DMS79 treated with DMSO at 0.1 percent for 48 hours (cell line): Measurements from ENCODE around the gene STXBP5L.
"Not testable (repeated sequence)": the region's sequence is repeated elsewhere in the genome, so short reads cannot be mapped to it uniquely, and the experiment has no call there.

ENCODE experiments used
- DNase-seq: peaks from one replicate; lab custom pipeline; 2025; lab: John Stamatoyannopoulos, UW

STXBP5L gene

GRCh38 chr3:120908030-120908794 lies at the start of gene STXBP5L:
STXBP5L (plus strand) TSS chr3:120908205; CDS start chr3:120909579, 1,374 bp downstream.
- peak; percentile 68 for DNase-seq

DNA sequence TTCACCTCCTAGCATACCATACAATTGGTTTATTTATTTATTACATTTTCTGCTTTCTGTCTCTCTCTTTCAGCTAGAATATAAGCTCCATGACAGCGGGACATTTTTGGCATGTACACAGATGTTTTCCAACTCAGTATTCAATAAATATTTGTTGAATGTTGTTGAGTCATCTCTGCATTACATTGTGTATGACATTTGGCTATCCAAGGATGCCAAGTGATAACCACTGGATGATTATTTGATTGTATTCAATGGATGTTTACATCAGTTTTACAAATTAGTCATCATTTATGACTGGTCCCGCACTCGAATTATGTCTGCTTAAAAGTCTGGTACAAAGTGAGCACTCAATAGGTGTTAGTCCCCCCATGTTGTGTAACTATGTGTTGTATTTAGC lies 49.5 kb upstream of the STXBP5L start:
- DNase-seq: no peak

GRCh38 chr3:120864541-120864940 lies 43.5 kb upstream of the STXBP5L start:
- DNase-seq: no peak

- no peak for DNase-seq
These were observed 32.5 kb upstream of the STXBP5L start for GRCh38 chr3:120875507-120875906.

- DNase-seq: no peak
These were observed 32.0 kb upstream of the STXBP5L start for GRCh38 chr3:120875989-120876388.

- no peak for DNase-seq
These were observed 28.6 kb upstream of the STXBP5L start for GRCh38 chr3:120879411-120879810.

DNA sequence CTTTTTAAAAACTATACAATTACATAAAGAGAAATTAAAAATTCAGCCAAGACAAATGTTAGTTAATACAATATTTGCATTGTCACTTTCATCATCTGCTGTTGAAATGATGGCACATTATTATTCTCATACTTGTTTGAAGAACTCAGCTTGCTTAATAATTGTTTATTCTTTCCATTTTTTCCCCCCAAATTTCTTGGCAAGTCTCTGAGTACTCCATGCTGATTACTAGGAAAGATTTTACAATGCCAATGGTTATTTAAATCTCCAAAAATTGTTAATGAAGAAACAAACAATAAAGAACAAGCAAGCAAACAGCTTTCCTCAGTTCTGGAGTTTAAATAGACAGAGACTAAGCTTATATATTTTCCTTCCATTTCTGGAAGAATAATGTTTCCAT lies 15.1 kb upstream of the STXBP5L start:
- no peak for DNase-seq

DNA sequence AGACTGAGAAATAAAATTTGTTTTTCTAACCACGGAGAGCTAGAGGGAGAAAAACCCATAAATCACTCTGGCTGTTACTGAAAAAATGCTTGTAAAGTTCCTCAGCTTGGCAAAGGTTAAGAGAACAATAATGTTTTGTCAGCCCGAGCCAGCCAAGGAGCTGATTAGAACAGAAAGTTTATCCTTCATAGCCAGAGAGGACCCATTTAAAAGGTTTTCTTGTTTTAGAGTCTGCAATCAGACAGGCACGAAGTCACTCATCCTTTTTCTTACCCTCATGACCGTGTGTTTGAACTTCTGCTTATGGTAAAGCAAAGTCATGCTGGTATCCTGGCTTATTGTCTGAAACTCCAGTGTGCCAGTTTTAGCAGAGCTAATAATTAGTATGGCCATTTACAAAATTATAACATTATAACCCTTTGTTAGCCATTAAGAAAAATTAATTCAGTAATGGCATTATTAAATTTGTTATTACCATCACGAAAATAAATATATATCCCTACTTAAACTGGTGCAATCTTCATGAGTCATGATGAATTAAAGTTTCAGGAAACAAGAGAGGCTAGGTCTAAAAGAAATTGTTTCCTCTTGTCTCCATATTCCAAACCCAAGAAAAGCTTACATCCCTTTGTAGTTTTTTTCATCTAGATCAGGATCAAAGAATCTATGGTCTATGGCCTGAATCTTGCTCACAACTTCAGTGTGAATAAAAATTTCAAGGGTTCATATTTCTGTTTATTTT lies 13.5 kb upstream of the STXBP5L start:
- no peak for DNase-seq

DNA sequence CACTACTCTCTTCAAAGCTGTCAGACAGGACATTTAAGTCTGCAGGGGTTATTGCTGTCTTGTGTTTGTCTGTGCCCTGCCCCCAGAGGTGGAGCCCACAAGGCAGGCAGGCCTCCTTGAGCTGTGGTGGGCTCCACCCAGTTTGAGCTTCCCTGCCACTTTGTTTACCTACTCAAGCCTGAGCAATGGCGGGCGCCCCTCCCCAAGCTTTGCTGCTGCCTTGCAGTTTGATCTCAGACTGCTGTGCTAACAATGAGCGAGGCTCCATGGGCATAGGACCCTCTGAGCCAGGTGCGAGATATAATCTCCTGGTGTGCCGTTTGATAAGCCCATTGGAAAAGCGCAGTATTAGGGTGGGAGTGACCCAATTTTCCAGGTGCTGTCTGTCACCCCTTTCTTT lies 6.3 kb upstream of the STXBP5L start:
- not testable (repeated sequence) for DNase-seq

GRCh38 chr3:120903221-120903620 lies 4.8 kb upstream of the STXBP5L start:
- DNase-seq: no peak

- peak; percentile 99 for DNase-seq
These were observed 361 bp upstream of the STXBP5L start for GRCh38 chr3:120907659-120908029.

GRCh38 chr3:120908795-120909601 lies 993 bp downstream of the STXBP5L start:
- DNase-seq: peak; percentile 48

DNA sequence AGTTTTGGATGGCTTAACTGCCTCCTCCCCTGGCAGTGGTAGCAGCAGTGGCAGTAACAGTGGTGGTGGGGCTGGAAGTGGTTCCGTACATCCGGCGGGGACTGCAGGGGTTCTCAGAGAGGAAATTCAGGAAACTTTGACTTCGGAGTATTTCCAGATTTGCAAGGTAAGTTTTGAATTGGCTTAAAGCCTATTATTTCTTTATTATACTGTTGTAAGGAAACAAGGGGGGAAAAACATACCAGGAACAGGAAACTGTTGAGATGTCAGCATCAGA lies 1.5 kb downstream of the STXBP5L start:
- DNase-seq: peak; percentile 73

- DNase-seq: no peak
These were observed 18.1 kb downstream of the STXBP5L start for GRCh38 chr3:120926146-120926545.

- no peak for DNase-seq
These were observed 21.0 kb downstream of the STXBP5L start for GRCh38 chr3:120928991-120929390.

DNA sequence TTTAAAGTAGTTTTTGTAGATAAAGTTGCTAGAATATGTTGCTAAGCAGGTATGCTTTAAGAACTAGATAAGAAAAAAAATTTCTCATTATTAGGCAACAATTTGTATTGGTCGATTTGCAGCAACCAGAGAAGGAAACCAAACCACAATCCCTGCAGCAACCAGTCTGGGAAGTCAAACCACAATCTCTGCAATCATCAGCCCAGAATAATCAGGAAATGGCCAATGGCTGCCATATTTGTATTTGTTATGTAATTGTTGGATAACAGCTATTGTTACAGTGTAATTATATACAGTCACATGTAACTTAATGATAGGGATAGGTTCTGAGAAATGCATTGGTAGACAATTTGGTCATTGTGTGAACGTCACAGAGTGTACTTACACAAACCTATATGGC lies 23.6 kb downstream of the STXBP5L start:
- no peak for DNase-seq

DNA sequence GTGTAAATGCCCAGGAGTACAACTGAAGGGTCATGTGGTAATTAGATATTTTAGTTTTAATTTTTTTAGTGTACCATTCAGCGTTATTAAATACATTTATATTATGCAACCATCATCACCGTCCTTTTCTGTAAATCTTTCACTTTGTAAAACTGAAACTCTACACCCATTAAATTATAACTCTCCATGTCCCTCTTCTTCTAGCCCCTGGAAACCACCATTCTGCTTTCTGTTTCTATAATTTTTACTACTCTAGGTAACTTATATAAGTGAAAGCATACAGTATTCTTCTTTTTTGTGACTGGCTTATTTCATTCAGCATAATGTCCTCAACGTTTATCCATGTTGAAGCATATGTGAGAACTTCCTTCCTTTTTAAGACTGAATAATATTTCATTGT lies 48.1 kb downstream of the STXBP5L start:
- no peak for DNase-seq

GRCh38 chr3:120982608-120983320 lies 74.8 kb downstream of the STXBP5L start:
- no peak for DNase-seq

DNA sequence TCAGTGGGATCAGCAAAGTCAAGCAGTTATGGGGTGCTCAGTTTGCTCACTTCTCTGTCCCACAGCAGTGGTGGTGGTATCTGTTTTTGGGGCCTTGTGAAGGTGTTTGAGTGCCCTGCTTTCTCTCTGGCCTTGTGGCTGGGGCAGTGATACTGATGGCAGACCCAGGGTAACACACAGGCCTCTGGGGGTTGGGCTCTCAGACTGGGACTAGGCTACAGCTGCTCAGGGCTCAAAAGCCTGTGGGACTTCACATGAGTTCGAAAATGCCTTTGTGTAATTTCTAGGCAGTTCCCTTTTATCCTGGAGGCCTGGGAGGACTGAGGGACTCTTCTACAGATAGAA lies 75.3 kb downstream of the STXBP5L start:
- DNase-seq: no peak

- DNase-seq: no peak
These were observed 75.8 kb downstream of the STXBP5L start for GRCh38 chr3:120983841-120984240.

- DNase-seq: no peak
These were observed 77.2 kb downstream of the STXBP5L start for GRCh38 chr3:120985242-120985641.

DNA sequence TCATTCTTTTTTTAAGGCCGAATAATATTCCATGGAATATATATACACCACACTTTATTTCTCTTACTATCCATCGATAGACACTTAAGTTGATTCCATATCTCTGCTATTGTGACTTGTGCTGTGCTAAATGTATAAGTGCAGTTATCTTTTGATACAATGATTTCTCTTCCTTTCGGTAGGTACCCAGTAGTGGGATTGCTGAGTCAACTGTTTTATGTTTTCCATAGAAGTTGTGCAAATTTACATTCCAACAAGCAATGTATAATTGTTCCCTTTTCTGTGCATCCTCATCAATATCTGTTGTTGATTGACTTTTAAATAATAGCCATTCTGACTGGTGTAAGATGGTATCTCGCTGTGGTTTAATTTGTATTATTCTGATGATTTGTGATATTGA lies 81.0 kb downstream of the STXBP5L start:
- no peak for DNase-seq
